H1 (cell line): ENCODE results near the gene CIITA. TPM values are rescaled to one million over a fixed set of nuclear protein-coding genes. Genes with fewer than 3 reads are reported as not detected.

Source experiments
- CTCF ChIA-PET: fragments of 300-600 bp; sonication (Branson Sonifier 250); formaldehyde crosslinking; loops from one replicate; lab custom pipeline; 2021; ENCODE audit not compliant: partially characterized antibody; lab: Charles Lee
- POLR2A ChIA-PET: fragments of 300-600 bp; sonication (Branson Sonifier 250); formaldehyde crosslinking; loops from one replicate; lab custom pipeline; 2021; ENCODE audit warnings: inconsistent platforms; ENCODE audit not compliant: partially characterized antibody; lab: Charles Lee
- DNase-seq, 2 experiments: peaks; one replicate each; pipeline versions ENCODE4 v3.0.0 to v3.0.0-alpha.2; 2010 to 2022; ENCODE audit warnings: low spot score in 2 of 2, low read depth in 1 of 2, mixed read lengths in 1 of 2
- FAIRE-seq: peaks from 2 replicates; lab custom pipeline; 2011; peaks lifted over from hg19 to GRCh38; lab: Jason Lieb, UNC
- H2AFZ ChIP-seq: 2 replicates; pipeline ENCODE4 v1.8.1; 2012; ENCODE audit warnings: low read length, inconsistent platforms
- H2AK5ac ChIP-seq: 2 replicates; pipeline ENCODE4 v1.6.1; 2013; ENCODE audit warnings: low read depth, low read length
- H2BK120ac ChIP-seq: replicated peaks from 2 replicates; pipeline ENCODE3; 2013; ENCODE audit warnings: low read depth, low read length, inconsistent platforms
- H2BK12ac ChIP-seq: 2 replicates; pipeline ENCODE4 v1.6.1; 2013; ENCODE audit warnings: low read depth, low read length
- H2BK15ac ChIP-seq: 2 replicates; pipeline ENCODE4 v1.6.1; 2013; ENCODE audit warnings: low read length
- H2BK20ac ChIP-seq: 2 replicates; pipeline ENCODE4 v1.6.1; 2013; ENCODE audit warnings: low read length
- H2BK5ac ChIP-seq: 2 replicates; pipeline ENCODE4 v1.6.1; 2013; ENCODE audit warnings: low read depth, low read length
- H3K14ac ChIP-seq: 2 replicates; pipeline ENCODE4 v1.6.1; 2013; ENCODE audit warnings: inconsistent platforms; ENCODE audit not compliant: insufficient read length
- H3K18ac ChIP-seq: 2 replicates; pipeline ENCODE4 v1.6.1; 2013; ENCODE audit warnings: low read length; ENCODE audit errors: extremely low read depth
- H3K23ac ChIP-seq: 2 replicates; pipeline ENCODE4 v1.6.1; 2013; ENCODE audit warnings: inconsistent platforms; ENCODE audit not compliant: insufficient read length
- H3K23me2 ChIP-seq: 2 replicates; pipeline ENCODE4 v1.6.1; 2013; ENCODE audit warnings: low read depth, low read length
- H3K27ac ChIP-seq: 2 replicates; pipeline ENCODE4 v1.6.1; 2011; ENCODE audit warnings: low read depth, low read length, inconsistent platforms
- H3K27me3 ChIP-seq, 4 experiments: replicated peaks in 1 of 4; 1 replicate in 1 of 4; 2 replicates in 3 of 4; pipeline versions ENCODE4 v1.6.1 to v1.8.1; 2011 to 2013; ENCODE audit warnings: low read length in 3 of 4, mild to moderate bottlenecking in 3 of 4, inconsistent platforms in 2 of 4, mixed read lengths in 2 of 4, moderate library complexity in 1 of 4; ENCODE audit not compliant: control insufficient read depth in 3 of 4, insufficient read depth in 3 of 4; ENCODE audit errors: extremely low read depth in 1 of 4
- H3K36me3 ChIP-seq, 4 experiments: 2 replicates each; pipeline versions ENCODE4 v1.6.1 to v1.8.1; 2011 to 2013; ENCODE audit warnings: mild to moderate bottlenecking in 4 of 4, low read length in 3 of 4, moderate library complexity in 2 of 4, control low read depth in 1 of 4, inconsistent platforms in 1 of 4; ENCODE audit not compliant: insufficient read depth in 4 of 4, control insufficient read depth in 2 of 4
- H3K4ac ChIP-seq: replicated peaks from 2 replicates; pipeline ENCODE3; 2013; ENCODE audit warnings: low read length, low read depth, mixed read lengths, inconsistent platforms; ENCODE audit not compliant: insufficient read length
- H3K4me1 ChIP-seq, 4 experiments: replicated peaks in 1 of 4; 1 replicate in 1 of 4; 2 replicates in 3 of 4; pipeline versions ENCODE4 v1.6.1 to v1.8.1; 2011 to 2013; ENCODE audit warnings: low read length in 3 of 4, inconsistent platforms in 2 of 4, mixed read lengths in 1 of 4; ENCODE audit not compliant: insufficient read depth in 4 of 4, control insufficient read depth in 3 of 4
- H3K4me2 ChIP-seq, 2 experiments: 2 replicates each; pipeline versions ENCODE4 v1.6.1 to v1.8.1; 2011 to 2013; ENCODE audit warnings: low read depth in 2 of 2, low read length in 2 of 2, control low read depth in 1 of 2, inconsistent platforms in 1 of 2, mild to moderate bottlenecking in 1 of 2; ENCODE audit not compliant: insufficient read depth in 1 of 2
- H3K4me3 ChIP-seq, 4 experiments: fragments of 200-600, 300-600 bp in 1 of 4; sonication (generic), shearing (Covaris generic), sonication (Bioruptor Twin) in 1 of 4; 2 replicates each; pipeline versions ENCODE4 v1.5.1 to v1.8.1; 2011 to 2016; ENCODE audit warnings: low read length in 4 of 4, low read depth in 3 of 4, control low read depth in 2 of 4, inconsistent platforms in 2 of 4, mild to moderate bottlenecking in 2 of 4, mixed read lengths in 1 of 4, moderate library complexity in 1 of 4; ENCODE audit not compliant: insufficient read depth in 2 of 4; ENCODE audit errors: extremely low read depth in 1 of 4
- H3K56ac ChIP-seq: replicated peaks from 2 replicates; pipeline ENCODE3; 2013; ENCODE audit warnings: low read depth, mild to moderate bottlenecking, mixed read lengths, low read length, inconsistent platforms; ENCODE audit not compliant: insufficient read length
- H3K79me1 ChIP-seq: 2 replicates; pipeline ENCODE4 v1.6.1; 2013; ENCODE audit warnings: low read depth, low read length, control low read depth
- H3K79me2 ChIP-seq, 2 experiments: 2 replicates each; pipeline versions ENCODE4 v1.6.1 to v1.8.1; 2012 to 2013; ENCODE audit warnings: low read length in 2 of 2, mild to moderate bottlenecking in 2 of 2, inconsistent platforms in 1 of 2; ENCODE audit not compliant: insufficient read depth in 2 of 2, control insufficient read depth in 1 of 2
- H3K9ac ChIP-seq, 4 experiments: replicated peaks in 1 of 4; 1 replicate in 1 of 4; 2 replicates in 3 of 4; pipeline versions ENCODE4 v1.6.1 to v1.8.1; 2011 to 2013; ENCODE audit warnings: low read depth in 3 of 4, low read length in 3 of 4, control low read depth in 2 of 4, mild to moderate bottlenecking in 2 of 4, moderate library complexity in 2 of 4, inconsistent platforms in 1 of 4; ENCODE audit errors: extremely low read depth in 1 of 4
- H3K9me3 ChIP-seq, 2 experiments: 2 replicates each; pipeline versions ENCODE4 v1.6.1 to v1.8.1; 2012 to 2013; ENCODE audit warnings: mild to moderate bottlenecking in 2 of 2, moderate library complexity in 2 of 2, control low read depth in 1 of 2, inconsistent platforms in 1 of 2, low read depth in 1 of 2, low read length in 1 of 2, mixed read lengths in 1 of 2; ENCODE audit not compliant: insufficient read depth in 2 of 2
- H4K20me1 ChIP-seq, 2 experiments: replicated peaks in 1 of 2; 2 replicates each; pipeline versions ENCODE3 to v1.8.1; 2011 to 2013; ENCODE audit warnings: inconsistent platforms in 2 of 2, low read length in 2 of 2, mild to moderate bottlenecking in 1 of 2; ENCODE audit not compliant: insufficient read depth in 2 of 2, control insufficient read depth in 1 of 2
- H4K5ac ChIP-seq: 2 replicates; pipeline ENCODE4 v1.6.1; 2013; ENCODE audit warnings: low read length, low read depth, mixed read lengths, inconsistent platforms; ENCODE audit not compliant: insufficient read length
- H4K8ac ChIP-seq: 2 replicates; pipeline ENCODE4 v1.8.0; 2013; ENCODE audit warnings: mild to moderate bottlenecking, moderate library complexity, low read length, inconsistent platforms; ENCODE audit not compliant: insufficient read depth; ENCODE audit errors: extremely low read depth
- H4K91ac ChIP-seq: replicated peaks from 2 replicates; pipeline ENCODE3; 2013; ENCODE audit warnings: low read length, mixed read lengths, inconsistent platforms; ENCODE audit not compliant: insufficient read length
- CEBPB ChIP-seq: IDR thresholded peaks from 2 replicates; pipeline ENCODE4 v1.6.1; 2012; ENCODE audit warnings: low read depth, low read length
- EZH2 ChIP-seq: fragments of 200-600 bp; sonication (generic); IDR thresholded peaks from 2 replicates; pipeline ENCODE4 v1.7.1; 2012; ENCODE audit warnings: low read depth, mild to moderate bottlenecking, moderate library complexity, low read length, inconsistent platforms; ENCODE audit not compliant: severe bottlenecking
- FOSL1 ChIP-seq: IDR thresholded peaks from 2 replicates; pipeline ENCODE4 v1.6.1; 2011; ENCODE audit warnings: mild to moderate bottlenecking, low read depth, low read length, moderate library complexity; ENCODE audit not compliant: insufficient read depth
- JUND ChIP-seq: IDR thresholded peaks from 2 replicates; pipeline ENCODE4 v1.6.1; 2011; ENCODE audit warnings: mild to moderate bottlenecking, improper control_type of control experiment, low read length
- MAX ChIP-seq: IDR thresholded peaks from 2 replicates; pipeline ENCODE4 v1.6.1; 2012; ENCODE audit warnings: inconsistent platforms
- SRF ChIP-seq: IDR thresholded peaks from 2 replicates; pipeline ENCODE4 v1.6.1; 2011; ENCODE audit warnings: mild to moderate bottlenecking, low read depth, low read length, moderate library complexity
- SUZ12 ChIP-seq: fragments of 200-600 bp; sonication (generic); IDR thresholded peaks from 2 replicates; pipeline ENCODE4 v1.6.1; 2012; ENCODE audit warnings: mild to moderate bottlenecking, inconsistent platforms, low read length, moderate library complexity, mixed read lengths
- WGBS, 2 experiments: shearing (Covaris generic) in 1 of 2; methylation state at CpG; one replicate each; pipeline versions ENCODE4 v1.1.6 to v1.1.7; 2013 to 2015; ENCODE audit warnings: low lambda C conversion rate in 2 of 2, mixed read lengths in 2 of 2, inconsistent platforms in 1 of 2, low coverage in 1 of 2, missing lambda C conversion rate in 1 of 2; ENCODE audit not compliant: insufficient replicate concordance in 2 of 2, insufficient coverage in 1 of 2, insufficient read length in 1 of 2; ENCODE audit errors: extremely low coverage in 1 of 2, missing lambda C conversion rate in 1 of 2; 5-methylcytosine and 5-hydroxymethylcytosine counted together
- polyA plus RNA-seq, 7 experiments: library from polyadenylated mRNA; depleted of rRNA in 3 of 7; stranded (reverse) in 5 of 7; unstranded in 2 of 7; fragments of >200 nt in 5 of 7; fragments of 200-250 nt in 2 of 7; gene quantifications; 1 replicate in 5 of 7; 2 replicates in 1 of 7; 4 replicates in 1 of 7; pipeline versions ENCODE4 v1.2.1 to v1.2.3, GENCODE V29; 2011 to 2013; ENCODE audit warnings: missing spikeins in 2 of 7, mixed read lengths in 2 of 7
- total RNA-seq: library from RNA; stranded (reverse); fragmentation: NEBNext Ultra II Directional; extraction: Animal tissue kit (Norgen Biotek cat#: 25700); gene quantifications from 2 replicates; pipeline ENCODE4 v1.2.1, GENCODE V29; 2021
- TF ChIP-seq, protein P1 (sequence below): IDR thresholded peaks from 2 replicates; pipeline ENCODE4 v1.6.1; 2011; ENCODE audit warnings: low read length, improper control_type of control experiment

Gene CIITA
- total and polyA plus RNA-seq, 2 of the 8 experiments (the other 6 are each of a cell fraction or from before 2014, with no cell fraction given), result 0.07 to 0.17 TPM

- Histone ChIP-seq H4K8ac (no peak overlapping the region), H3K4ac (no peak overlapping the region), H3K14ac (no peak overlapping the region), H3K23ac (no peak overlapping the region), H2BK12ac (no peak overlapping the region), H4K20me1 (no peaks in the 10 kb centered on the region), H2AK5ac (no peak overlapping the region), H3K79me1 (no peaks in the 10 kb centered on the region), H3K9me3 (no peaks in the 10 kb centered on the region), H3K23me2 (no peaks in the 10 kb centered on the region; the same call in 1 of the 2 replicates), H3K4me2 (no peak overlapping the region), H2BK5ac (no peak overlapping the region), H2BK15ac (no peak overlapping the region), H2AFZ (no peak overlapping the region), H3K56ac (no peak overlapping the region), H3K4me3 (no peak overlapping the region), H3K9ac (no peak overlapping the region), H3K79me2 (no peaks in the 10 kb centered on the region), H3K36me3 (no peaks in the 10 kb centered on the region), H3K27ac (no peak overlapping the region), H2BK20ac (no peak overlapping the region), H3K18ac (no peak overlapping the region), H3K4me1 (peaks cover 0 to 2% (median 0%) of the 10 kb centered on the region in 4 experiments; a peak in 1 of 7 replicates), H4K91ac (no peak overlapping the region), H2BK120ac (no peak overlapping the region), H3K27me3 (no peaks in the 10 kb centered on the region), H4K5ac (no peak overlapping the region)
- FAIRE-seq (no peak), DNase-seq (no peak)
- ChIA-PET CTCF (interaction anchor here (1.1 kb wide), 1 partner anchor 11 kb away, joined by 4 read pairs; no protein-coding TSS in a partner anchor), POLR2A (interaction anchor here (1.2 kb wide), 1 partner anchor 10 kb away, joined by 4 read pairs; no protein-coding TSS in a partner anchor)
- 86% methylated on average over 6 of the region's 6 CpGs; no CpG with 5 or more reads in 1 of the 2 experiments for WGBS, 2 experiments
- no peak for TF ChIP-seq MAX
- TF ChIP-seq EZH2, result no peak
- TF ChIP-seq JUND, result no peak
- TF ChIP-seq CEBPB, result peak; percentile 39; the same call in 1 of the 2 replicates
- TF ChIP-seq FOSL1, result no peak
- TF ChIP-seq, protein P1, sequence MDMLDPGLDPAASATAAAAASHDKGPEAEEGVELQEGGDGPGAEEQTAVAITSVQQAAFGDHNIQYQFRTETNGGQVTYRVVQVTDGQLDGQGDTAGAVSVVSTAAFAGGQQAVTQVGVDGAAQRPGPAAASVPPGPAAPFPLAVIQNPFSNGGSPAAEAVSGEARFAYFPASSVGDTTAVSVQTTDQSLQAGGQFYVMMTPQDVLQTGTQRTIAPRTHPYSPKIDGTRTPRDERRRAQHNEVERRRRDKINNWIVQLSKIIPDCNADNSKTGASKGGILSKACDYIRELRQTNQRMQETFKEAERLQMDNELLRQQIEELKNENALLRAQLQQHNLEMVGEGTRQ, result no peak
- TF ChIP-seq SRF, result no peak
- TF ChIP-seq SUZ12, result no peak
Measured at GRCh38 chr16:10868104-10868595, 8.9 kb upstream of the CIITA start.
